Erythroblast (primary cell): ENCODE results near the gene YWHAH.

Source experiments
- GATA1 ChIP-seq: IDR thresholded peaks from 2 replicates; pipeline ENCODE4 v1.6.1; 2011; ENCODE audit warnings: low read depth, mild to moderate bottlenecking, control low read depth, low read length, moderate library complexity
- POLR2A ChIP-seq: IDR thresholded peaks from 2 replicates; pipeline ENCODE4 v1.6.1; 2011; ENCODE audit warnings: mild to moderate bottlenecking, low read length

GRCh38 chr22:31926024-31926423 is 18.3 kb upstream of the YWHAH start:
- TF ChIP-seq POLR2A (no peak), GATA1 (no peak)
